ENCODE data around the gene RCHY1. TPM values are rescaled to one million over a fixed set of nuclear protein-coding genes. Genes with fewer than 3 reads are reported as not detected.
"Not testable (repeated sequence)": the region's sequence is repeated elsewhere in the genome, so short reads cannot be mapped to it uniquely, and the experiment has no call there.

Gene RCHY1
- total RNA-seq, 2 experiments from 2014 or later = 33.6 to 37.0 TPM

DNA sequence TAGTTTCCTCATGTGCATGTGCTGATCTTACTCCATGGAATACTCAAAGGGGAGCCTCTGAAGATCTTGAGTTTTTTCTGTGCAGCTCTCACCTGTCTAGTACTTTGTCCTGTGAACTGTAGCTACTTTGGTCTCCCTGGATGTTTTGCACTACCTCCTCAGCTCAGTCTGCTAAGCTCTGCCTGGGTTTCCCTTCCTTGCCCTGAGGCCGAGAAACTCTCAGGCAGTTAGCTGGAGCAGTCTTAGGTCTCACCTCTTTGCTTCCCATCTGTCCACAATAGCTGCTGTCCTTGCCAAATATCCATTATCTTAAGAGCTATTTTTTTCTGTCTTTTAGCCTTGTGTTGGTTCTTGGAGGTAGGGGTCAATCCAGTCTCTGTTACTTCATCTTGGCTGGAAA, 11.7 kb upstream of the RCHY1 start:
- H3K36me3 ChIP-seq (ENCODE audit: insufficient read depth, low read length) = peaks cover 85% of the 10 kb centered on the region
- no peaks in the 10 kb centered on the region for H3K4me1 ChIP-seq (ENCODE audit: insufficient read depth, low read length)
- Mint-ChIP-seq H3K27ac (no peak overlapping the region), H3K4me3 (no peak overlapping the region), H3K27me3 (no peaks in the 10 kb centered on the region), H3K4me1 (ENCODE audit: low read depth) (peaks cover 18% of the 10 kb centered on the region), H3K9me3 (no peaks in the 10 kb centered on the region), H3K36me3 (ENCODE audit: low read depth) (peaks cover 99% of the 10 kb centered on the region)
- ChIA-PET CTCF (interaction anchor here (0.6 to 1.1 kb wide), 2 partner anchors 18 to 30 kb away, joined by 3 read pairs; no protein-coding TSS in a partner anchor), POLR2A (interaction anchor here (2.7 kb wide), 1 partner anchor 12 kb away, joined by 15 read pairs; the partner anchor contains the start of genes RCHY1 and THAP6)
- DNase-seq = no peak
- no peaks in the 10 kb centered on the region for H3K27me3 ChIP-seq (ENCODE audit: control insufficient read depth in 1 of 2, insufficient read depth in 2 of 2, low read length in 2 of 2)
- intact Hi-C loops (cut with DNase I, micrococcal nuclease) = no loop called here
- H3K4me3 ChIP-seq (ENCODE audit: low read length) = no peak overlapping the region
- no peak for ATAC-seq (ENCODE audit: poor library complexity)
- no peak overlapping the region for H3K27ac ChIP-seq (ENCODE audit: low read depth in 1 of 2, low read length in 2 of 2)
- TF ChIP-seq, protein P1, sequence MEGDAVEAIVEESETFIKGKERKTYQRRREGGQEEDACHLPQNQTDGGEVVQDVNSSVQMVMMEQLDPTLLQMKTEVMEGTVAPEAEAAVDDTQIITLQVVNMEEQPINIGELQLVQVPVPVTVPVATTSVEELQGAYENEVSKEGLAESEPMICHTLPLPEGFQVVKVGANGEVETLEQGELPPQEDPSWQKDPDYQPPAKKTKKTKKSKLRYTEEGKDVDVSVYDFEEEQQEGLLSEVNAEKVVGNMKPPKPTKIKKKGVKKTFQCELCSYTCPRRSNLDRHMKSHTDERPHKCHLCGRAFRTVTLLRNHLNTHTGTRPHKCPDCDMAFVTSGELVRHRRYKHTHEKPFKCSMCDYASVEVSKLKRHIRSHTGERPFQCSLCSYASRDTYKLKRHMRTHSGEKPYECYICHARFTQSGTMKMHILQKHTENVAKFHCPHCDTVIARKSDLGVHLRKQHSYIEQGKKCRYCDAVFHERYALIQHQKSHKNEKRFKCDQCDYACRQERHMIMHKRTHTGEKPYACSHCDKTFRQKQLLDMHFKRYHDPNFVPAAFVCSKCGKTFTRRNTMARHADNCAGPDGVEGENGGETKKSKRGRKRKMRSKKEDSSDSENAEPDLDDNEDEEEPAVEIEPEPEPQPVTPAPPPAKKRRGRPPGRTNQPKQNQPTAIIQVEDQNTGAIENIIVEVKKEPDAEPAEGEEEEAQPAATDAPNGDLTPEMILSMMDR (IDR thresholded peaks at IDR 0.05) = no peak
- no peaks in the 10 kb centered on the region for H3K9me3 ChIP-seq (ENCODE audit: control insufficient read depth in 1 of 2, insufficient read depth in 1 of 2, low read length in 2 of 2)

DNA sequence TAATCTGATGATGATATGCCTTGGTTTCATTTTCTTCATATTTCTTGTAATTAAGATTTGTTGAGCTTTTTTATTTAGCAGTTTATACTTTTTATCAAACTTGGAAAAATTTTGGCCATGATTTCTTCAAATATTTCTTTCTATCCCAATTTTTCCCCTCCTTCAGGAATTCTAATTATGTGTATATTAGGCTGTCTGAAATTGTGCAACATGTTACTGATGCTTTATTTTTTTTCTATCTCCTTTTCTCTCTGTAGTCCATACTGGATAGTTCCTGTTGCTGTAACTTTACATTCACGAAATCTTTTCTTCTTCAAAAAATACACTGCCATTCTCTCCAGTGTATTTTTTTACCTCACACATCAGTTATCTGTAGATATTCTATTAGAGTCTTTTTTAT, 10.9 kb upstream of the RCHY1 start:
- Mint-ChIP-seq H3K9me3 (no peaks in the 10 kb centered on the region), H3K27me3 (no peaks in the 10 kb centered on the region), H3K27ac (peak overlapping the region; percentile 42), H3K36me3 (ENCODE audit: low read depth) (peaks cover 99% of the 10 kb centered on the region), H3K4me1 (ENCODE audit: low read depth) (peaks cover 26% of the 10 kb centered on the region), H3K4me3 (no peak overlapping the region)
- ChIA-PET POLR2A (interaction anchor here (1.3 kb wide), 1 partner anchor 10 kb away, joined by 3 read pairs; no protein-coding TSS in a partner anchor), CTCF (no interaction called here)
- no peak overlapping the region for H3K4me3 ChIP-seq (ENCODE audit: low read length)
- intact Hi-C loops (cut with DNase I, micrococcal nuclease) = no loop called here
- H3K4me1 ChIP-seq (ENCODE audit: insufficient read depth, low read length) = no peaks in the 10 kb centered on the region
- no peak for ATAC-seq (ENCODE audit: poor library complexity)
- DNase-seq = no peak
- no peaks in the 10 kb centered on the region for H3K27me3 ChIP-seq (ENCODE audit: control insufficient read depth in 1 of 2, insufficient read depth in 2 of 2, low read length in 2 of 2)
- TF ChIP-seq, protein P1 (IDR thresholded peaks at IDR 0.05) = no peak
- no peak overlapping the region for H3K27ac ChIP-seq (ENCODE audit: low read depth in 1 of 2, low read length in 2 of 2)
- no peaks in the 10 kb centered on the region for H3K9me3 ChIP-seq (ENCODE audit: control insufficient read depth in 1 of 2, insufficient read depth in 1 of 2, low read length in 2 of 2)
- peaks cover 82% of the 10 kb centered on the region for H3K36me3 ChIP-seq (ENCODE audit: insufficient read depth, low read length)

DNA sequence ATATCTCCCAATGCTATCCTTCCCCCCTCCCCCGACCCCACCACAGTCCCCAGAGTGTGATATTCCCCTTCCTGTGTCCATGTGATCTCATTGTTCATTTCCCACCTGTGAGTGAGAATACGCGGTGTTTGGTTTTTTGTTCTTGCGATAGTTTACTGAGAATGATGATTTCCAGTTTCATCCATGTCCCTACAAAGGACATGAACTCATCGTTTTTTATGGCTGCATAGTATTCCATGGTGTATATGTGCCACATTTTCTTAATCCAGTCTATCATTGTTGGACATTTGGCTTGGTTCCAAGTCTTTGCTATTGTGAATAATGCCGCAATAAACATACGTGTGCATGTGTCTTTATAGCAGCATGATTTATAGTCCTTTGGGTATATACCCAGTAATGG, 5.2 kb upstream of the RCHY1 start:
- H3K4me3 Mint-ChIP-seq; POLR2A ChIA-PET; CTCF ChIA-PET; H3K27ac ChIP-seq (ENCODE audit: low read depth in 1 of 2, low read length in 2 of 2); H3K27me3 ChIP-seq (ENCODE audit: control insufficient read depth in 1 of 2, insufficient read depth in 2 of 2, low read length in 2 of 2); H3K27me3 Mint-ChIP-seq; H3K27ac Mint-ChIP-seq; H3K9me3 Mint-ChIP-seq; ATAC-seq (ENCODE audit: poor library complexity); H3K4me1 ChIP-seq (ENCODE audit: insufficient read depth, low read length); H3K4me3 ChIP-seq (ENCODE audit: low read length); H3K9me3 ChIP-seq (ENCODE audit: control insufficient read depth in 1 of 2, insufficient read depth in 1 of 2, low read length in 2 of 2); DNase-seq: not testable (repeated sequence)
- Mint-ChIP-seq H3K4me1 (ENCODE audit: low read depth) (peaks cover 64% of the 10 kb centered on the region), H3K36me3 (ENCODE audit: low read depth) (peaks cover 92% of the 10 kb centered on the region)
- peaks cover 60% of the 10 kb centered on the region for H3K36me3 ChIP-seq (ENCODE audit: insufficient read depth, low read length)
- intact Hi-C loops (cut with DNase I, micrococcal nuclease) = loop anchor here (5.0 to 10.0 kb wide), 7 partner anchors 113 to 1635 kb away; partner anchors contain the start of genes NUP54 (in 2 of the 2), CCNG2 (in 1 of the 2), CDKL2 (in 1 of the 2) and G3BP2 (in 1 of the 2)

DNA sequence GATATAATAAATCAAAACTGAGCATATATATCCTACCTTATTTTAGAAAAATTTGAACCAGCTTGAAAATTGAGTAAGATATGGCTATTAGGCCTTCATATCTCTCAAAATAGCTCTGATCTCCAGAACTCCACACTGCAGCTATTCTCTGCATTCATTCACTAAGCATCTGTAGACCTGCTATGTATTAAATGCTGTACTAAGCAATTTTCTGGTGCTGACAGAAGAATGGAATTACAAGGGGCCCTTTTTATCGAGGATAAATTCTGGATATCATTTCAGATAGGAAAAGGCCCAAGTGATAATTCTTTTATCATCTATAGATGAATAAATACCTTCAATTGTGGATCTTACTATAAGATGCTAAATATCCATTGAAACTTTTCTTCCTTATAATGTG, 1.9 kb upstream of the RCHY1 start:
- intact Hi-C loops (cut with DNase I, micrococcal nuclease) = loop anchor here (5.0 to 10.0 kb wide), 7 partner anchors 116 to 1639 kb away; partner anchors contain the start of genes NUP54 (in 2 of the 2), CCNG2 (in 1 of the 2), CDKL2 (in 1 of the 2) and G3BP2 (in 1 of the 2)
- Histone ChIP-seq H3K36me3 (ENCODE audit: insufficient read depth, low read length) (peaks cover 34% of the 10 kb centered on the region), H3K27ac (ENCODE audit: low read depth in 1 of 2, low read length in 2 of 2) (peak overlapping the region in 1 of 2 donors; percentile 97), H3K4me3 (ENCODE audit: low read length) (no peak overlapping the region), H3K4me1 (ENCODE audit: insufficient read depth, low read length) (peaks cover 15% of the 10 kb centered on the region), H3K9me3 (ENCODE audit: control insufficient read depth in 1 of 2, insufficient read depth in 1 of 2, low read length in 2 of 2) (no peaks in the 10 kb centered on the region), H3K27me3 (ENCODE audit: control insufficient read depth in 1 of 2, insufficient read depth in 2 of 2, low read length in 2 of 2) (no peaks in the 10 kb centered on the region)
- H3K36me3 Mint-ChIP-seq (ENCODE audit: low read depth) = peaks cover 68% of the 10 kb centered on the region
- TF ChIP-seq, protein P1 (IDR thresholded peaks at IDR 0.05) = no peak
- H3K4me1 Mint-ChIP-seq (ENCODE audit: low read depth) = peaks cover 54% of the 10 kb centered on the region
- H3K27me3 Mint-ChIP-seq = no peaks in the 10 kb centered on the region
- ATAC-seq (ENCODE audit: poor library complexity) (no peak), DNase-seq (no peak)
- no peak overlapping the region for H3K27ac Mint-ChIP-seq
- no peaks in the 10 kb centered on the region for H3K9me3 Mint-ChIP-seq
- POLR2A ChIA-PET = interaction anchor here (1.7 to 2.7 kb wide), 2 partner anchors 475 to 632 kb away, joined by 4 to 9 read pairs; partner anchors contain the start of genes NUP54 and SDAD1
- CTCF ChIA-PET = no interaction called here
- H3K4me3 Mint-ChIP-seq = peak overlapping the region; percentile 43

Measured in CD4-positive, alpha-beta T cell (primary cell).